HepG2 (cell line): ENCODE results near the gene FBXO11. TPM values are rescaled to one million over a fixed set of nuclear protein-coding genes. Genes with fewer than 3 reads are reported as not detected.

Experiments used
- ATM ChIP-seq: fragments of 450-650 bp; IDR thresholded peaks from 2 replicates; pipeline ENCODE4 v1.7.1; 2017; ENCODE audit warnings: mild to moderate bottlenecking, borderline replicate concordance
- EED ChIP-seq: sonication (generic); formaldehyde crosslinking; IDR thresholded peaks from 2 replicates; pipeline ENCODE4 v1.5.0; 2020; ENCODE audit warnings: mild to moderate bottlenecking, missing genetic modification reagents
- HNRNPH1 ChIP-seq: fragments of 200-400 bp; formaldehyde crosslinking; optimal IDR thresholded peaks from 2 replicates; pipeline ENCODE3; 2017; ENCODE audit warnings: mild to moderate bottlenecking, low read depth, low read length
- HOXA3 ChIP-seq: sonication (generic); formaldehyde crosslinking; IDR thresholded peaks from 2 replicates; pipeline ENCODE4 v1.5.0; 2020; ENCODE audit warnings: missing genetic modification reagents
- PHF21A ChIP-seq: sonication (generic); formaldehyde crosslinking; IDR thresholded peaks from 2 replicates; pipeline ENCODE4 v1.5.0; 2020; ENCODE audit warnings: mild to moderate bottlenecking, missing genetic modification reagents
- SMC3 ChIP-seq: IDR thresholded peaks from 2 replicates; pipeline ENCODE4 v1.6.1; 2011; ENCODE audit warnings: low read length, improper control_type of control experiment
- STAT5B ChIP-seq: sonication (generic); formaldehyde crosslinking; IDR thresholded peaks from 2 replicates; pipeline ENCODE4 v1.4.0; 2020; ENCODE audit warnings: missing genetic modification reagents
- ZKSCAN1 ChIP-seq: fragments of 150-350 bp; IDR thresholded peaks from 2 replicates; pipeline ENCODE4 v1.6.1; 2014; ENCODE audit warnings: low read length
- ZNF431 ChIP-seq: sonication (generic); formaldehyde crosslinking; IDR thresholded peaks from 2 replicates; pipeline ENCODE4 v1.9.0; 2022; ENCODE audit warnings: missing genetic modification reagents, low read depth, mild to moderate bottlenecking, borderline replicate concordance
- ZNF670 ChIP-seq: sonication (generic); formaldehyde crosslinking; IDR thresholded peaks from 2 replicates; pipeline ENCODE4 v1.8.0; 2022; ENCODE audit warnings: mild to moderate bottlenecking, missing genetic modification reagents, borderline replicate concordance
- ZNF674 ChIP-seq: sonication (generic); formaldehyde crosslinking; IDR thresholded peaks from 2 replicates; pipeline ENCODE4 v1.5.0; 2020; ENCODE audit warnings: low read depth, mild to moderate bottlenecking, missing genetic modification reagents
- ZNF720 ChIP-seq: sonication (generic); formaldehyde crosslinking; IDR thresholded peaks from 2 replicates; pipeline ENCODE4 v1.4.0; 2020; ENCODE audit warnings: missing genetic modification reagents
- polyA plus RNA-seq, 8 experiments: library from polyadenylated mRNA; depleted of rRNA in 3 of 8; stranded (reverse) in 7 of 8; unstranded in 1 of 8; fragments of >200 nt; fragmentation: Illumina TruSeq in 4 of 8; extraction: Trizol in 4 of 8; gene quantifications; 2 replicates each; pipeline versions ENCODE4 v1.2.1 to v1.2.3, GENCODE V29; 2011 to 2016; ENCODE audit warnings: low read depth in 4 of 8, missing spikeins in 1 of 8, mixed read lengths in 1 of 8; ENCODE audit not compliant: insufficient read depth in 1 of 8
- total RNA-seq, 5 experiments: library from RNA; depleted of rRNA; stranded (reverse); fragments of >200 nt; fragmentation: Illumina TruSeq; extraction: Trizol; gene quantifications; 2 replicates each; pipeline ENCODE4 v1.2.3, GENCODE V29; 2016; ENCODE audit warnings: low read depth in 1 of 5
- TF ChIP-seq, protein P1 (sequence below): sonication (generic); formaldehyde crosslinking; conservative IDR thresholded peaks from 2 replicates; pipeline ENCODE4 v1.4.0; 2020; ENCODE audit warnings: mild to moderate bottlenecking, missing genetic modification reagents, moderate library complexity
- TF ChIP-seq, protein P2 (sequence below), 2 experiments: sonication (generic) in 1 of 2; formaldehyde crosslinking in 1 of 2; IDR thresholded peaks; 2 replicates each; pipeline versions ENCODE4 v1.4.0 to v1.6.1; 2018 to 2020; ENCODE audit warnings: missing genetic modification reagents in 2 of 2, borderline replicate concordance in 1 of 2, low read depth in 1 of 2, mild to moderate bottlenecking in 1 of 2, missing biosample characterization in 1 of 2
- TF ChIP-seq, protein P3 (sequence below): sonication (generic); formaldehyde crosslinking; IDR thresholded peaks from 2 replicates; pipeline ENCODE4 v1.8.0; 2022; ENCODE audit warnings: missing genetic modification reagents, mild to moderate bottlenecking, borderline replicate concordance
- TF ChIP-seq, protein P4 (sequence below): sonication (generic); formaldehyde crosslinking; IDR thresholded peaks from 2 replicates; pipeline ENCODE4 v1.4.0; 2020; ENCODE audit warnings: low read depth, missing genetic modification reagents
- TF ChIP-seq, protein P5 (sequence below): IDR thresholded peaks from 2 replicates; pipeline ENCODE4 v1.6.1; 2016

FBXO11 gene
- total and polyA plus RNA-seq, 2 of the 13 experiments (the other 11 are each of a cell fraction or from before 2014, with no cell fraction given) = 27.9 to 47.6 TPM

DNA sequence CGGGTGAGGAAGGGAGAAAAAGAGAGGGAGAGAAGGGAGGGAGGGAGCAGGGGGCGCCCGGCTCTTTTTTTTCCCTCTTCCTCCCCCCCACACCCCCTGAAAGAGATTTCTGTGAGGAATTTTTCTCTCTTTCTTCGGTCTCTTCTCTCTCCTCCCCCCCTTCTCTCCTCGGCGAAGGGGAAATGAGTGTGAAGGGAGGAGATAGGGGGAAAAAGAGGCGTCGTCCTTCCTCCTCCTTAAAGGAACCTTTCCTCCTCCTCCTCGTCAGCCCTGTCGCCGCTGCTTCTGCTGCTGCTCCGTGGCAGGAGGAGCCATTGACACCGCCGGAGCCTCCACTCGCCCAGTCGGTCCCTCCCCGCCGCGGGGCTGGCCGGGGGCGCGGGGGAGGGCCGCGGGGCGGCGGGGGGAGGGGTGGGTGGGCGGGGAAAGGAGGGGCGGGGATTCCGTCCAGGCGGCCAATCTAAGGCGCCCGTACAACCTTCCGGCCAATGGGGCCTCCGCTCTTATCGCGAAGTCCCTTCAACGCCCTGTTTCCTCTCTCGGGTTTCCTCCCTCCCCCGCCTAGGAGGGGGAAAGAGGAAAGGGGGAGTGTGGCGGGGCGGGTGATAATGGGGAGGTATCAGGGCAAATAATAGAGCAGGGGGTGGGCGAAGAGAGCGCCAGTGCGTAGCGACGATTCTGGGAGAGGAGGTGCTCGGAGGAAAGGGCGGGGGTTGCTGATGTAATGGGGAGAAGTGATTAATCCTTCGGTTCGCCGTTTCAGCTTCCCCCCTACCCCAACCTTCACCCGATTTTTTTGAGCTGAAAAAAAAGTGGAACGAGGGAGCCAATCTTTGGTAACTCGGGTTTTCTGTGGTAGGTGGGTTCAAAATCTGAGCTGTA is at the start of gene FBXO11 (continued):
- TF ChIP-seq, protein P1, sequence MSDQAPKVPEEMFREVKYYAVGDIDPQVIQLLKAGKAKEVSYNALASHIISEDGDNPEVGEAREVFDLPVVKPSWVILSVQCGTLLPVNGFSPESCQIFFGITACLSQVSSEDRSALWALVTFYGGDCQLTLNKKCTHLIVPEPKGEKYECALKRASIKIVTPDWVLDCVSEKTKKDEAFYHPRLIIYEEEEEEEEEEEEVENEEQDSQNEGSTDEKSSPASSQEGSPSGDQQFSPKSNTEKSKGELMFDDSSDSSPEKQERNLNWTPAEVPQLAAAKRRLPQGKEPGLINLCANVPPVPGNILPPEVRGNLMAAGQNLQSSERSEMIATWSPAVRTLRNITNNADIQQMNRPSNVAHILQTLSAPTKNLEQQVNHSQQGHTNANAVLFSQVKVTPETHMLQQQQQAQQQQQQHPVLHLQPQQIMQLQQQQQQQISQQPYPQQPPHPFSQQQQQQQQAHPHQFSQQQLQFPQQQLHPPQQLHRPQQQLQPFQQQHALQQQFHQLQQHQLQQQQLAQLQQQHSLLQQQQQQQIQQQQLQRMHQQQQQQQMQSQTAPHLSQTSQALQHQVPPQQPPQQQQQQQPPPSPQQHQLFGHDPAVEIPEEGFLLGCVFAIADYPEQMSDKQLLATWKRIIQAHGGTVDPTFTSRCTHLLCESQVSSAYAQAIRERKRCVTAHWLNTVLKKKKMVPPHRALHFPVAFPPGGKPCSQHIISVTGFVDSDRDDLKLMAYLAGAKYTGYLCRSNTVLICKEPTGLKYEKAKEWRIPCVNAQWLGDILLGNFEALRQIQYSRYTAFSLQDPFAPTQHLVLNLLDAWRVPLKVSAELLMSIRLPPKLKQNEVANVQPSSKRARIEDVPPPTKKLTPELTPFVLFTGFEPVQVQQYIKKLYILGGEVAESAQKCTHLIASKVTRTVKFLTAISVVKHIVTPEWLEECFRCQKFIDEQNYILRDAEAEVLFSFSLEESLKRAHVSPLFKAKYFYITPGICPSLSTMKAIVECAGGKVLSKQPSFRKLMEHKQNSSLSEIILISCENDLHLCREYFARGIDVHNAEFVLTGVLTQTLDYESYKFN (CRISPR knock-in tag) = peak; percentile 63
- TF ChIP-seq ZNF431 (CRISPR knock-in tag) = peak; percentile 13; the same call in 1 of the 2 replicates
- no peak for TF ChIP-seq HNRNPH1
- TF ChIP-seq, protein P2, sequence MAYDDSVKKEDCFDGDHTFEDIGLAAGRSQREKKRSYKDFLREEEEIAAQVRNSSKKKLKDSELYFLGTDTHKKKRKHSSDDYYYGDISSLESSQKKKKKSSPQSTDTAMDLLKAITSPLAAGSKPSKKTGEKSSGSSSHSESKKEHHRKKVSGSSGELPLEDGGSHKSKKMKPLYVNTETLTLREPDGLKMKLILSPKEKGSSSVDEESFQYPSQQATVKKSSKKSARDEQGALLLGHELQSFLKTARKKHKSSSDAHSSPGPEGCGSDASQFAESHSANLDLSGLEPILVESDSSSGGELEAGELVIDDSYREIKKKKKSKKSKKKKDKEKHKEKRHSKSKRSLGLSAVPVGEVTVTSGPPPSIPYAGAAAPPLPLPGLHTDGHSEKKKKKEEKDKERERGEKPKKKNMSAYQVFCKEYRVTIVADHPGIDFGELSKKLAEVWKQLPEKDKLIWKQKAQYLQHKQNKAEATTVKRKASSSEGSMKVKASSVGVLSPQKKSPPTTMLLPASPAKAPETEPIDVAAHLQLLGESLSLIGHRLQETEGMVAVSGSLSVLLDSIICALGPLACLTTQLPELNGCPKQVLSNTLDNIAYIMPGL (CRISPR knock-in tag; IDR thresholded peaks at IDR 0.05; ENCODE audit: borderline replicate concordance in 1 of 2, low read depth in 1 of 2) = peak; percentile 67 to 92
- TF ChIP-seq ZNF670 (CRISPR knock-in tag) = no peak
- TF ChIP-seq HOXA3 (CRISPR knock-in tag) = no peak
- TF ChIP-seq ATM = no peak
- TF ChIP-seq, protein P3, sequence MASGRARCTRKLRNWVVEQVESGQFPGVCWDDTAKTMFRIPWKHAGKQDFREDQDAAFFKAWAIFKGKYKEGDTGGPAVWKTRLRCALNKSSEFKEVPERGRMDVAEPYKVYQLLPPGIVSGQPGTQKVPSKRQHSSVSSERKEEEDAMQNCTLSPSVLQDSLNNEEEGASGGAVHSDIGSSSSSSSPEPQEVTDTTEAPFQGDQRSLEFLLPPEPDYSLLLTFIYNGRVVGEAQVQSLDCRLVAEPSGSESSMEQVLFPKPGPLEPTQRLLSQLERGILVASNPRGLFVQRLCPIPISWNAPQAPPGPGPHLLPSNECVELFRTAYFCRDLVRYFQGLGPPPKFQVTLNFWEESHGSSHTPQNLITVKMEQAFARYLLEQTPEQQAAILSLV (CRISPR knock-in tag) = no peak
- TF ChIP-seq, protein P4, sequence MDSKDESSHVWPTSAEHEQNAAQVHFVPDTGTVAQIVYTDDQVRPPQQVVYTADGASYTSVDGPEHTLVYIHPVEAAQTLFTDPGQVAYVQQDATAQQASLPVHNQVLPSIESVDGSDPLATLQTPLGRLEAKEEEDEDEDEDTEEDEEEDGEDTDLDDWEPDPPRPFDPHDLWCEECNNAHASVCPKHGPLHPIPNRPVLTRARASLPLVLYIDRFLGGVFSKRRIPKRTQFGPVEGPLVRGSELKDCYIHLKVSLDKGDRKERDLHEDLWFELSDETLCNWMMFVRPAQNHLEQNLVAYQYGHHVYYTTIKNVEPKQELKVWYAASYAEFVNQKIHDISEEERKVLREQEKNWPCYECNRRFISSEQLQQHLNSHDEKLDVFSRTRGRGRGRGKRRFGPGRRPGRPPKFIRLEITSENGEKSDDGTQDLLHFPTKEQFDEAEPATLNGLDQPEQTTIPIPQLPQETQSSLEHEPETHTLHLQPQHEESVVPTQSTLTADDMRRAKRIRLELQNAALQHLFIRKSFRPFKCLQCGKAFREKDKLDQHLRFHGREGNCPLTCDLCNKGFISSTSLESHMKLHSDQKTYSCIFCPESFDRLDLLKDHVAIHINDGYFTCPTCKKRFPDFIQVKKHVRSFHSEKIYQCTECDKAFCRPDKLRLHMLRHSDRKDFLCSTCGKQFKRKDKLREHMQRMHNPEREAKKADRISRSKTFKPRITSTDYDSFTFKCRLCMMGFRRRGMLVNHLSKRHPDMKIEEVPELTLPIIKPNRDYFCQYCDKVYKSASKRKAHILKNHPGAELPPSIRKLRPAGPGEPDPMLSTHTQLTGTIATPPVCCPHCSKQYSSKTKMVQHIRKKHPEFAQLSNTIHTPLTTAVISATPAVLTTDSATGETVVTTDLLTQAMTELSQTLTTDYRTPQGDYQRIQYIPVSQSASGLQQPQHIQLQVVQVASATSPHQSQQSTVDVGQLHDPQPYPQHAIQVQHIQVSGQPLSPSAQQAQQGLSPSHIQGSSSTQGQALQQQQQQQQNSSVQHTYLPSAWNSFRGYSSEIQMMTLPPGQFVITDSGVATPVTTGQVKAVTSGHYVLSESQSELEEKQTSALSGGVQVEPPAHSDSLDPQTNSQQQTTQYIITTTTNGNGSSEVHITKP (CRISPR knock-in tag) = peak; percentile 88
- TF ChIP-seq, protein P5, sequence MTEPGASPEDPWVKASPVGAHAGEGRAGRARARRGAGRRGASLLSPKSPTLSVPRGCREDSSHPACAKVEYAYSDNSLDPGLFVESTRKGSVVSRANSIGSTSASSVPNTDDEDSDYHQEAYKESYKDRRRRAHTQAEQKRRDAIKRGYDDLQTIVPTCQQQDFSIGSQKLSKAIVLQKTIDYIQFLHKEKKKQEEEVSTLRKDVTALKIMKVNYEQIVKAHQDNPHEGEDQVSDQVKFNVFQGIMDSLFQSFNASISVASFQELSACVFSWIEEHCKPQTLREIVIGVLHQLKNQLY (CRISPR knock-in tag) = no peak
- no peak for TF ChIP-seq ZKSCAN1
- TF ChIP-seq STAT5B = 0 out of 2 replicates have a peak, but pooled peaks have one; percentile 77
- TF ChIP-seq ZNF674 (CRISPR knock-in tag) = 0 out of 2 replicates have a peak, but pooled peaks have one; percentile 5
- peak; percentile 58 for TF ChIP-seq SMC3
- TF ChIP-seq ZNF720 (CRISPR knock-in tag) = no peak
- TF ChIP-seq EED (CRISPR knock-in tag) = 0 out of 2 replicates have a peak, but pooled peaks have one; percentile 12
- peak; percentile 65; the same call in 1 of the 2 replicates for TF ChIP-seq PHF21A (CRISPR knock-in tag)
